ENCODE measurements around the gene AK5.

DNA sequence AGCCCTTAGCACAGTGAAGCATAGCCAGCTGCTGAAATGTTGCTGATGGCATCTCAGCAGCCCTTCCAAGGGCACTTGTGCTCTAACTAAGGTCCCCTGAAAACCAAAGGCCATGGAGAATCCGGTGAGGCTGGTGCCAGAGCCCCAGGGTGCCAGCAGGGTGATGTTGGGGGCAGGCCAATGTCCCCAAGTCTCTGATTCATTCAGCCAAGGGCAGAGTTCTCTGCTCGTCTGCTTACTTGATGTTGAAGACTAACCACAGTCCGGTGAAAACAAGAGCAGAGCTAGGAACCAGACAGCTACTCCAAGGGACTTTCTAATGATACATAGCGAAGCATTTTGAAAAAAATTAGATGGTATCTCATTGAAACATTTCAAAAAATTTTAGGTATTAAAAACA, 250.8 kb downstream of the AK5 start:
- TF ChIP-seq, protein P1, sequence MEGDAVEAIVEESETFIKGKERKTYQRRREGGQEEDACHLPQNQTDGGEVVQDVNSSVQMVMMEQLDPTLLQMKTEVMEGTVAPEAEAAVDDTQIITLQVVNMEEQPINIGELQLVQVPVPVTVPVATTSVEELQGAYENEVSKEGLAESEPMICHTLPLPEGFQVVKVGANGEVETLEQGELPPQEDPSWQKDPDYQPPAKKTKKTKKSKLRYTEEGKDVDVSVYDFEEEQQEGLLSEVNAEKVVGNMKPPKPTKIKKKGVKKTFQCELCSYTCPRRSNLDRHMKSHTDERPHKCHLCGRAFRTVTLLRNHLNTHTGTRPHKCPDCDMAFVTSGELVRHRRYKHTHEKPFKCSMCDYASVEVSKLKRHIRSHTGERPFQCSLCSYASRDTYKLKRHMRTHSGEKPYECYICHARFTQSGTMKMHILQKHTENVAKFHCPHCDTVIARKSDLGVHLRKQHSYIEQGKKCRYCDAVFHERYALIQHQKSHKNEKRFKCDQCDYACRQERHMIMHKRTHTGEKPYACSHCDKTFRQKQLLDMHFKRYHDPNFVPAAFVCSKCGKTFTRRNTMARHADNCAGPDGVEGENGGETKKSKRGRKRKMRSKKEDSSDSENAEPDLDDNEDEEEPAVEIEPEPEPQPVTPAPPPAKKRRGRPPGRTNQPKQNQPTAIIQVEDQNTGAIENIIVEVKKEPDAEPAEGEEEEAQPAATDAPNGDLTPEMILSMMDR (IDR thresholded peaks at IDR 0.05): no peak
- no peak for TF ChIP-seq EZH2 (IDR thresholded peaks at IDR 0.05; ENCODE audit: borderline replicate concordance, insufficient read depth, low read depth, low read length, poor library complexity, severe bottlenecking)

Data from B cell (primary cell).